NCI-H510A treated with DMSO at 0.1 percent for 48 hours (cell line): ENCODE measurements around the gene FCHSD1.

Experiments
- DNase-seq: peaks from one replicate; lab custom pipeline; 2025; lab: John Stamatoyannopoulos, UW

FCHSD1 gene

DNA sequence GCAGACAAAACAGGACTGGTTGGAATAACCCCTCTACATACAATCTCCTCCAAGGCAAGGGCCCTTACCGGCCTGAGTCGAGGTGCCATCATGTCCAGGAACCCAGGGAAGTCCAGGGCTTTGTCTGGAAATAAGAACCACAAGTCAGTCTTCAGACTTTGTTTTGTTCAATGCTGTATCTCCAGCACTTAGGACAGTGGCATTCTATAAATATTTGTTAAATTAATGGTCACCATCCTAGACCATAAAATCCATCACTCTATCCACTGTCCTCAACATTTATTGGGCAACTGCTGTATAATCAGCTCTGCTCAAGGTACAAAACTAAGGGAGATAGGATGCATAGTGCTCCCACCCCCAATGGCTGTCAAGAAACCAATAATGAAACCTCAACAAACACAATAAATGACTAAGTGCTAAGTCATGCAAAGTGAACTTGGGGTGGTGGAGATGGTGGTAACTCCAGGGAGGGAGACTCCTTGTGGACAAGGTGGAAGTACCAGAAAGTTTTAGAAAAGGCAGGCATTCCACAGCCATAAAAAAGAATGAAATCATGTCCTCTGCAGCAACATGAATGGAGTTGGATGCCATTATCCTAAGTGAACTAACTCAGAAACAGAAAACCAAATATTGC, 9.5 kb downstream of the FCHSD1 start:
- DNase-seq = no peak

DNA sequence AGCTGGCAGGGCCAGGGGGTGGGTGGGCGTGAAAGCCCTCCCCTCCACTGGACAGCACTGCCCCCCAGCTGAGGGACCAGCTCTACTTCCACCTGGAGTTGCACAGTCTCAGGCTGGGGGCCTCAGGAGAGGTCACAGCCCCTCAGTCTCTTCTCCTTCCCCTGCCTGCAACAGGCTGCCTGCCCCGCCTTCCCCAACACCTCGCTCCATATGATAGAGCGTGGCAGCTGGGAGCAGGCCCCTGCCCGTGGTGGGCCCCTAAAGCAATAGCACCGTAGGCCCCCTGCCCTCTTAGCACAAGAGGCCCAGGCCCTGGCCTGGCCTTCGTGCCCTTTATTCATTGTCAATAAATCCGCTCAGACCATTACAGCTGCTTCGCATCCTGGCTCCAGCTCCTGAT, 10.5 kb downstream of the FCHSD1 start:
- no peak for DNase-seq

DNA sequence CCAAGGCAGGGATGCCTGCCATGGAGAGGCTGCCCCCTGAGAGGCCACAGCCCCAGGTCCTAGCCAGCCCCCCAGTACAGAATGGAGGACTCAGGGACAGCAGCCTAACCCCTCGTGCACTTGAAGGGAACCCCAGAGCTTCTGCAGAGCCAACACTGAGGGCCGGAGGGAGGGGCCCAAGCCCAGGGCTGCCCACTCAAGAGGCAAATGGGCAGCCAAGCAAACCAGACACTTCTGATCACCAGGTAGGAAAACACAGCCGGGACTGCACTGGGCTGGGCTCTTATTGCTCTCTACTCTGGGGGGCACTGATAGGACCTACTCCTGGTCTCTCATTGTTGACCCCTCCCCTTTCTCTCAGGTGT, 11.2 kb downstream of the FCHSD1 start:
- DNase-seq = no peak

DNA sequence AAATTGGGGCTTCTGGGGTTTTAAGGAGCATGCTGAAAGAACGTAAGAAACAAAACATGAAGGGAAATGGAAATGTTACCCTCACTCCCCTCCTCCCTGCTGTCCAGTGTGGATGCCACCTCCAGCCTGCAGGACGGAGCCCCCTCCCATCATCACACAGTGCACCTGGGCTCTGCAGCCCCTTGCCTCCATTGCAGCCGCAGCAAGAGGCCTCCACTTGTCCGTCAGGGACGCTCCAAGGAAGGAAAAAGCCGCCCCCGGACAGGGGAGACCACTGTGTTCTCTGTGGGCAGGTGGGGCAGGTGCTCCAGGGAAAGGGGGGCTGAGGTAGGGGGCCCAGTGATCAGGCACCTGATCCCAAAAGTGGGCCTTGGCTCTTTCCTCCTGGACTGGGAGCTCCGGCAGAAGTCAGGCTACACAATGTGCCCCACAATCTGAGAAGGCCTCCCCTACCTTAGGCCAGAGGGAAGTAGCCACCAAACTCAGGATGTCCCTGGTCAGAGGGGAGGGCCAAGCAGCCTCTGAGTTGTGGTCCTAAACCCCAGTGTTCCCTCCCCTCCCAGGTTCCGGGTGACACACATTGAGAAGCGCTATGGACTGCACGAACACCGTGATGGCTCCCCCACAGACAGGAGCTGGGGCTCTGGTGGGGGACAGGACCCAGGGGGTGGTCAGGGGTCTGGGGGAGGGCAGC, 11.7 kb downstream of the FCHSD1 start:
- no peak for DNase-seq

DNA sequence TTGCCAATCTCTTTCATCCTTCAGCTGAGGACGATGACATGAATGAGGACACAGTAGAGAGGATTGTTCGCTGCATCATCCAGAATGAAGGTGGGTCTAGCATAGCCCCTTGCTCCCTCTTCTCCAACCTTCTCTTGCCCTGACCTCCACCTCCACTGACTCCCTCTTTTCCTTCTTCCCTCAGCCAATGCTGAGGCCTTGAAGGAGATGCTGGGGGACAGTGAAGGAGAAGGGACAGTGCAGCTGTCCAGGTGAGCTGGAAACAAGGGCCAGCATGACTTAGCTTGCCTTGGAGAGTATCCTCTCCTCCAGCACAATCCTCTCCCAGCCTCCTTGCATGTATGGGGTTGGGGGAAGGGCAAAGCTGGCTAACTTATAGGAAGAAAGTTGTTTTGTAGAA, 12.4 kb downstream of the FCHSD1 start:
- no peak for DNase-seq

DNA sequence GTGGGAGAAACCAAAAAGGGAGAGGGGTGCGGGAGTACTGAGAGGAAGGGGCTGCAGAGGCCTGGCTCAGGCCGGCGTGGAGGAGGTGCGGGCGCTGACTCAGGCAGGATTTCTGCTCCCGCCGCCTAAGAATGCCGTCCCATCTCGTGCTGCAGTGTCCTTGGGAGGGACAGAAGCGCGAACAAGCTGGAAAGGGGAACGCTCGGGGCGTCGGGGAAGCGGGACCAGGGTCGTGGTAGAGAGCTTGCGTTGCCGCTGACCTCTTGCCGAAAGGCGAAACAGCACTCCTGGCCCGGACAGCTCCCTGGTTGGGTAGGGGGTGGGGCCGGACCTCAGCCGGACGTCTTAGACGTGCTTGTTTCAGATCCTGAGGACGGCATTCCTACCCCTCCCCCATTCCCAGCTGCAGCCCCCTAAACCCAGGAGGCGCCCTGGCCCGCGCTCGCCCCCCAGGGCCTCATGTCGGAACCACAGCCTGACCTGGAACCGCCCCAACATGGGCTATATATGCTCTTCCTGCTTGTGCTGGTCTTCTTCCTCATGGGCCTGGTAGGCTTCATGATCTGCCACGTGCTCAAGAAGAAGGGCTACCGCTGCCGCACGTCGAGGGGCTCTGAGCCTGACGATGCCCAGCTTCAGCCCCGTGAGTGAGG, 13.3 kb downstream of the FCHSD1 start:
- DNase-seq = no peak

DNA sequence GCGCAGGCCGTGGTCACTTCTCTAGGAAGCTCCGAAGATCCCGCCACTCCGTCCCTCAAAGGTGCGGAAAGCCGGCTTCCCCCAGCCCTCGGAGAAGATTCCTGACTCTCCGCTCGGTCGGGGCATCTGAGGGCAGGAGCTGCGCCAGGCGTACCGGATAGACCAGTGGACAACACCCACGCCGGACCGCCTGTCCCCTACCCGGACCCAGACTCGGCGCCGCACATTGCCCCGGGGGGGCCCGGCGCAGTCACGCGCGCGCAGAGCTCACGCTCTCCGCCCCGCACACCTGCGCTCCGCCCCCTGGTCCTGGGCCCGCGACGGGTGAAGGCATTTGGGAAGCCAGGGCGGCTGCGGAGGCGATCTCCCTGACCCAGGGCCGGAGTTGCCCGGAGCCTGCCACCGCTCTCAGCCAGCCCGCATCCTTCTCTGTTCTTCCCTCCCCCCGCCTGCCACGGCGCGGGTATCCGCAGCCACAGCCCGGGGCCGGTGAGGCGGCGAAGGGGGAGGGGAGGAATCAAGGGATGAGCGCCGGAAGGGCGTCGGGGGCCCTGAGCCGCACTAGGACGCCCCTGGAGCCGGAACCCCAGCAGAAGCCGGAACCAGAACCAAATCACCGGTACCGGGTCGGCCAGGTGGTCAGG, 14.0 kb downstream of the FCHSD1 start:
- peak; percentile 25 for DNase-seq

DNA sequence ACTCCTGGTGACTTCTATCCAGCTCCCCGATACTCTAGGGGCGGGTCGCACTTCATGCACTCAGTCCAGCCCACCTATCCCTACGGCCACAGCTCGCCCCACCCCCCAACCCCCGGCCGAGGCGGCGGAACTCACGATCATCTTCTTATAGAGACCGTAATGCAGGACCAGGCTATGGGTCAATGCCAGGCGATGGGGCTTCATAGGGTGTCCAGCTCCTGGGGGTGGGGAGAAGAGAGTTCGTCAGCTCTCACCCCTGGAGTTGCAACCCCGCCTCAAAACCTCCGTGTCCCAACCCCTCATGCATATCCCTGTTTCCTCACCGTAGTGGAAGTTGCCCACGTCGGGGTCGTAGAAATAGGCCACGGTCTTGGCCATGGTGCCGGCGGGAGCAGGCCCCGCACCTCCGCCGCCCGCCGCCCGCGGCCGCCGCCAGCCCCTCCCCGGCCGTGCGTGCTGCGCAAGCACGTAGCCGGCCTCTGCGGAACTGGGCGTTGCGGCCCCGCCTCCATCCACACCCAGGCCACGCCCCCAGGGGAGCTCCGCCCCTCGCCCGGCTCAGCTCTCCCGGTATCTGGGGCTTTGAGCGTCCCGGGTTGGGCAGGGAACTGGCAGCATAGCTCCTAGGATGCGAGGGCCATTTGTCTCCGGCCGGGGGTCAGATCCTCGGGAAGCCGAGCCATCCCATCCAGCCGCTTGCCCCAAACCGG, 14.7 kb downstream of the FCHSD1 start, which contains the start of the genes HDAC3 and RELL2:
Gene HDAC3 (minus strand): TSS at position 437 of the 710 bp plus-strand sequence. CDS start 59 bp downstream, at position 378.
Gene RELL2 (plus strand): TSS at position 585 of the 710 bp plus-strand sequence. CDS start 1,229 bp downstream, outside the sequence.
- peak; percentile 59 for DNase-seq

DNA sequence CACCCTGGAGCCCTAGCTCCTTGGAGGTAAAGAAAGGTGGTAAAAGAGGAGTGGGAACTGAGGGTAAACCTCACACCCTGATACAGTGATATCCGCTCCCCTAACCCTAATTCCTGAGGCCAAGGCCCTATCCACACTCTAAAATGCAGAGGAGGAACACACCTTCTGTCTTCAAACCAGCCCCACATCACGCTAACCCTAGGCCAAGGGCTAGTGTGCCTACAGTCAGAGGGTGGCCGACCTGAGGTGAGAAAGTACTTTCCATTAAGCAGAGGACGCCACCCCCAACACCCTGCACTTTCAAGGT, 15.2 kb downstream of the FCHSD1 start:
- no peak for DNase-seq

DNA sequence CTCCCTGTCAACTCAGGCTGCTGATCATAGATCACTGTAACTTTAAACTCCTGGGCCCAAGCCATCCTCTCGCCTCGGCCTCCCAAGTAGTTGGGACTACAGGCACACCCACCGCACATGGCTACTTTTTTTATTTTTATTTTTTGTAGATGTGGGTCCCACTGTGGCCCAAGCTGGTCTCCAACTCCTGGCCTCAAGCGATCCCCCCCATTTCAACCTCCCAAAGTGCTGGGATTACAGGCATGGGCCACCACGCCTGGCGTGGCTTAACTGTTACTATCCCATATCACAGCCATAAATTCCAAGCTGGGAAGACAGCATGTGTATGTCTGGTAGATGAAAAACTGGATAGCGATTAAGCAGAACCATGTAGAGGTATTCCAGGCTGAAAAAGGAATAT, 15.6 kb downstream of the FCHSD1 start:
- no peak for DNase-seq

DNA sequence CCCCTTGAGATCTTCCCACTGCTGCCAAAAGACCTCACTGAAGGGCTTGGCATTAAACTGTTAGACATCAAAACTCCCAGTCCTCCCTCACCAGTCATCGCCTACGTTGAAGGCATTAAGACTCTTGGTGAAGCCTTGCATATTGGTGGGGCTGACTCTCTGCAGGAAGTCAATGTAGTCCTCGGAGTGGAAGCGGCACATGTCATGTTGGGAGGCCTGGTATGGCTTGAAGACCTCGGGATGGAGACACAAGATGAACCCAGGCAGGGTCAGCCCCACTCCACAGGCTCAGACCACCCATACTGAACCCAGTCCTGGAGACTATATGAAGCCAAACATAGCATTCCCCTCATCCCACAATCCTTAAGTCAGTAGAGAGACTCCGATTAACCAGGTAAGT, 16.5 kb downstream of the FCHSD1 start:
- DNase-seq = no peak

DNA sequence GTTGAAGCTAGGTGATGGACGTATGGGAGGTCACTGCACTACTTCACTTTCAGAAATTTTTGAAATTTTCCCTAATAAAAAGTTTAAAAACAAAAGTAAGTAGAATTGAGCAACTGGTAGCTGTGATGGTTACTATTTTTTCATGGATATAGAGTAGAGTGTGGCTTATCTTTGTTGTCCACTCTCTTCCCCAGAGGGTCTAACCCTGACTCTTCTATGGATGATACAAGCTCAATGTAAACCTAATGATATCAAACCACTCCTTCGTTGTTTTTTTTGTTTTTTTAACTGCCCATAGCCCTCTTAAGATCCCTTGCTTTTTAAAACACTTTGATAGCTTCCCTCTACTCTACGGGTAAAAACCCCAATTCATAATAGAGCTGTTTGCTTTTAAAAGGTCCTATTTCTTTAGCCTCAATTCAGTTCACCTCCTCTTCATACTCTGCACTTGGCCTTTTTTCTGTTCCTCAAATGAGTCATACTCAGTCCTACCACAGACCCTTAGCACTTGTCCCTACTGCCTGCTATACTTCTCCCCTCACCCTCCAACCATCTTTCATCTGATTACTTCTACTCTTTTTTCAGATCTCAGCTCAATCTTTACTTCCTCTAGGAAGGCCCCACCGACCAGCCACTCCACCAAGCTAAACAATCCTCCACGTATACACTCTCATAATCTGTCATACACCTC, 17.2 kb downstream of the FCHSD1 start:
- DNase-seq = no peak

DNA sequence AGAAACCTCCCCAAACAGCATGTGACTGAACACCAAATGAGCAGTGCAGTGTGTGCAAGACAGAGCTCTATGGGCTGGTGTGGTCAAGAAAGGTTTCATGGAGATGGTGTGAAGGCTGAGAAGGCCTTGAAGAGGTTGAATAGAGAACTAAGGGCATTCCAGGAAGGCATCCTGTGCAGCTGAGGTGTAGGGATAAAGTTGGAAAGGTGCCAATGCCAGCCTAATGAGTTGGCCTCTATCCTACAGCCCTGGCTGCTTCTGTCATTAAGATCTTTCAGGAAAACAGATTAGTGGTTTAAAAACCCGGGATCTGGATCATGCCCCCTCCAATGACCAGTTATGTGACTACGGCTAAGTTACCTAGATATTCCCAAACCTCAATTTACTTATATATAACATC, 18.6 kb downstream of the FCHSD1 start:
- no peak for DNase-seq

DNA sequence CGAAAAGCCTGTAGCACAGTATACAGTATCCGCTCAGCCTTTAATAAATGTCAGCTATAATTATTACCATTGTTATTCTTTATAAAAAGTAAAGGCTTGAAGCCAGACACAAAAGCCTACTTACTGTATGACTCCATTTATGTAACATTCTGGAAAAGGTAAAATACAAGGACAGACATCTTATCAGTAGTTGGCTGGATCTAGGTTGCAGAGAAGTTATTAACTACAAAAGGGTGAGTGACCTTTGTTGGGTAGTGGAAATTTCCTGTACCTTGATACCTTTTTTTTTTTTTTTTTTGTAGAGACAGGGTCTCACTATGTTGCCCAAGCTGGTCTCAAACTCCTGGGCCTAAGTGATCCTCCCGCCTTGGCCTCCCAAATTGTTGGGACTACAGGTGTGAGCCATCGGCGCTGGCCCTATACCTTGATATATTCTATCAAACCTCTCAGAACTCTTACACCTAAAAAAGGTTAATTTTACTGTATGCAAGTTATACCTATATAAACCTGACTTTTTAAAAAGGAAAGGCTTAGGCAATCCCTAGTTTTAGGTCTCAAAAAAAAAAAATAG, 20.6 kb downstream of the FCHSD1 start:
- no peak for DNase-seq

DNA sequence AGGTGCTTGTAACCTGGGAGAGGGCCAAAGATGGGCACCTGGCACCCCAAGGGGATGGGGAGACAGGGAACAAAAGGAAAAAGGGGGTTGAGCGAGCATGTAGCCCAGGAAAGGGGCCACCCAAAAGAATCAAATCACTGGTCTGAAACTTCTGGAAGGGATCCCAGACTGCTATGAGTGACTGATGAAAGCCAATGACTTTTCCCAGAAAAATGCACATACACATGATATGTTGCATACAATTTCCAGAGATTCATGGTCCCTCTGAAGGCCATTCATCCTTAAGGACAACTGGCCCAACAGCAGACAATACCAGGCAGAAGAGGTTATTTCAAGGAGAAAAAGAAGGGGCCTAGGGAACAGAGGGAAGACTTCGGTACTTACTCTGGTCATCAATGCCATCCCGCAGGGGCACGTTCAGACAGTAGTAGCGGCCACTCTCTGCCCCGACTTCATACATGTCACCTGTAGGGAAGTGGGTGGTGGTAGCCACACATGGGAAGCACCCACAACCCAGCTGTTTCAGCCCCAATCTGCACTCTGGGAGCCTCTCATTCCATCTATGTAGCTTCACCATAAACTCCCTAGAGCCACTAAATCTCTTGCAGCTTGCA, 22.9 kb downstream of the FCHSD1 start:
- DNase-seq = no peak

DNA sequence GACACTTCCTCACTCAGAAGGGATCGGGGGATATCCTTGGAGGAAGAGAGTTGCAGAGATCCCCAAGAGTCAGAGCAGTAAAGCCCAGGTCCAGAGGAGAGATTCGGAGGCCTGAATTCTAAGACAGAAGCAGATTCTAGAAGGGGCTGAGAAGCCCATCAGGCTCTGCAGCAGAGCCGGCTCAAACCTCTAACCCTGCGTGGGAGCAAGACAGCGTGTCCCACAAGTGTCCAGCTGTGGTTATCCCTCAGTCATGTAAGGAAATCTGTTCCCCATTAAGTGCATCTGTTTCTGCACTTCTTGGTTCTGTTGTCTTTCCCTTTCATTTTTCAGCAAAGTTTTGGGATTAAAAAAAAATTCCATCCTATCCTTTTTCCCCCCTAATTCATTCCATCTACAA, 27.6 kb downstream of the FCHSD1 start:
- DNase-seq = no peak

DNA sequence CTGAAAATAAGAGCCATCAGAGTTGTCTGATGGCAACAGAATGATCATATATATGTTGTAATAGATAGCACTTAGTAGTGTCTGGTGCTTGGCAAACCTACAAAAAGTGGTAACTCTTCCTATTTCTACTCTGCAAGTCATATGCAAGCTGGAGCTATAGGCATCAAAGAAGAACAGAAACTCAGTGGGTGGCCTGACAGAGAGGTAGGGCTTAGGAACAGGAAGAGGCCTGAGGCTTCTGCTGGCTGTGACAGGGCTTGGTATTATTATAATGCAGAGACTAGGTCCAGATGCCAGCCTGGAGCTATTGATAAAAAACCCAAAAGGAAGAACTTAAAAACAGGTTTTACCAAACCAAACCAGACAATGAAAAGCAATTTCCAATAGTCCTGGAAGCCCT, 28.0 kb downstream of the FCHSD1 start:
- no peak for DNase-seq

DNA sequence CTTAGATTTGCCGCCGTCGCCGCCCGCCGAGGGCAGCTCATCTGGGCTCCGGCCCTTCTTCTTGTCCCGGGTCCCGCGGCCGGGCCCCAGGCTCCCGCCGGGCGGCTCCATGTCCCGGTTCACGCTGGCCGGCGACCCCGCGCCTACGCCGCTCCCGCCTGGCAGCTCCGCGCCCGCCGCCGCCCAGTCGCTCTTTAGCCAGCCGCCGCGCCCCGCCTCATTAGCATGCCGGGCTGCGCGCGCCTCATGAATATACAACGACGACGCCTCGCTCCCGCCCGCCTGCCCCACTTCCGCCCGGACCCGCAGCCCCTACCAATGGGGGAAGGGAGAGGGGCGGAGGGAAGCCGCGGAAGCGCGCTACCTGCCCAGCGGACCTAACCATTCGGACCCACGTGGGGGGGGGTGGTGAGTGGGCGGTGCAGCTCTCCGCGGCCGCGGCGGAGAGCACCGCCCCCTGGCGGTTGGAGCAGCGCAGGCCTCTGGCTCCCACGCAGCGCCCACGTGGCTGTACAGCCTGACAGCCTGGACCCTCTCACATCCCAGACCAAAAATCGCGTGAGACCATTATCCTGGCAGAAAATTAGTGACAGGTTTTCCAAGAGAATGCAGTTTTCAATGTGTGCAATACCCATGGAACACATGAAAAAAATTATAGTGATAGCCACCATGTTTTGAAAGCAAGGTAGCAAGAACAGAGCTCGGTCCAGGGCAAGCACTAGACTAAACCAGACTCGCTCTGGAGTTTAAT, 32.2 kb downstream of the FCHSD1 start, which contains the start of gene DIAPH1:
Gene DIAPH1 (minus strand): TSS at position 197 of the 751 bp plus-strand sequence. CDS start 86 bp downstream, at position 111.
- DNase-seq = peak; percentile 85

DNA sequence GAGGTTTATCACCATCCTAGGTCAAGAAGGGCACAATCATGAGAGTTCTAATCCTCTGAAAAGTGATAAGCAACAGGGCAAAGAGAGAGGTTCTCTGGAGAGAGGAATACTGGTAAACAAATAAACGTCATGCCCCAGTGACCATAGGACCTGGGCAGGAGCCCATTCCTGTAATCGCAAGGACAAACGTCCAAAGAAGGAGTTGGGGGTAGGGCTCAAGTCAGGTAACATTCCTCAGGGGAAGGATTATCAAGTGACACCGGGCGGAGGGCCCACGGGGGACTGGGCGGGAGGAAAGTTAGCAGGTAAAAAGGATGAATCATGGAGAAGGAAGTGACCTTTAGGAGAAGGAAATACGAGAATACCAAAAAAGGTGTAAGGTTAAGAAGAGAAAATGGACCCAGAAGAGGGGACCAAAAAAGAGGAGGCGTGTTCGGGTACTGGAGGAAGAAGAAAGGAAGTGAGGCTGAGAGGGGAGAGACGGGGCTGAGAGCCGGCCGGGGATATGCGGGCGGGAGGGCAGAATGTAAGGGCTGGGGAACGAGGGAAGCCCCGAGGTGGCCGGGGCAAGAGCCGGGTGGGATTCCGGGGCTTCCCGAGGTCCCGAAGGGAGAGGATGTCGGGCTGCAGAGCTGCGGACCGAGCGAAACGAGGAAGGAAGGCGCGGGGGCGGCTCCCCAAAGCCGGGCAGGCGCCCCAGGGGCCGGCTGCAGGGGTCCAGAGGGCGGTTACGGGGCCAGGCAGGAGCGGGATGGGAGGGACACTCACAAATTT, 33.0 kb downstream of the FCHSD1 start:
- peak; percentile 21 for DNase-seq
